Left ventricle myocardium inferior (tissue), 1 donor: Measurements from ENCODE around the gene MITF. TPM values are rescaled to one million over a fixed set of nuclear protein-coding genes. Genes with fewer than 3 reads are reported as not detected.

Source experiments
- DNase-seq: peaks from one replicate; pipeline ENCODE4 v3.0.0-alpha.2; 2020
- H3K27ac ChIP-seq: fragments of 200-600 bp; replicated peaks from 2 replicates; pipeline ENCODE4 v1.8.0; 2021
- H3K27me3 ChIP-seq: fragments of 200-600 bp; 2 replicates; pipeline ENCODE4 v1.8.0; 2021; ENCODE audit warnings: low read depth
- H3K36me3 ChIP-seq: fragments of 200-600 bp; 2 replicates; pipeline ENCODE4 v1.8.0; 2021
- H3K4me1 ChIP-seq: fragments of 200-600 bp; 2 replicates; pipeline ENCODE4 v1.8.0; 2021
- H3K4me3 ChIP-seq: fragments of 200-600 bp; 2 replicates; pipeline ENCODE4 v1.8.0; 2021; ENCODE audit warnings: mild to moderate bottlenecking, moderate library complexity
- H3K9me3 ChIP-seq: fragments of 200-600 bp; replicated peaks from 2 replicates; pipeline ENCODE4 v1.8.0; 2021
- intact Hi-C: fragments of 100-400 bp; cut with micrococcal nuclease; formaldehyde crosslinking; loops from one replicate; pipeline ENCODE4 v1.11.0; 2022
- total RNA-seq: library from RNA; stranded (reverse); fragmentation: NEBNext Ultra II Directional; extraction: Animal tissue kit (Norgen Biotek cat#: 25700); gene quantifications from one replicate; pipeline ENCODE4 v1.2.1, GENCODE V29; 2021
- TF ChIP-seq, protein P1 (sequence below): fragments of 200-600 bp; IDR thresholded peaks from 2 replicates; pipeline ENCODE4 v1.8.0; 2021; ENCODE audit warnings: antibody characterized with exemption, mild to moderate bottlenecking, borderline replicate concordance
- donor health status: DM: no; HTN: yes; CAD: no; lungs with severe emphysema.

MITF gene
- total RNA-seq, 1 donor from 2014 or later, result 81.9 TPM

DNA sequence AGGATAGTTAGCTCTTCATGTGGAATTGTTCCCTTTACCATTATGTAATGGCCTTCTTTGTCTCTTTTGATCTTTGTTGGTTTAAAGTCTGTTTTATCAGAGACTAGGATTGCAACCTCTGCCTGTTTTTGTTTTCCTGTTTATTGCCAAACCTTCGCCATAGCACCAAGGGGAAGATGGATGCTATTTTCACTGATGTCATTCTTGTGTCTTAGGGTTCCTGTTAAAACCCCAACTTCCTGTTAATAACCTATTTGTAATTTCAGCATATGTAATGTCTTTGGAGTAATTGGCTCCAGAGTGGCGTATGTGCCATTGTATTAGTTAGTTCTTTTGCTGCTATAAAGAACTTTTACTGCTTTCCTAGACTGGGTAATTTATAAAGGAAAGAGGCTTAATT is 271.1 kb downstream of the MITF start:
- Histone ChIP-seq H3K4me3 (no peak overlapping the region), H3K36me3 (no peaks in the 10 kb centered on the region)
- intact Hi-C loops, result no loop called here

DNA sequence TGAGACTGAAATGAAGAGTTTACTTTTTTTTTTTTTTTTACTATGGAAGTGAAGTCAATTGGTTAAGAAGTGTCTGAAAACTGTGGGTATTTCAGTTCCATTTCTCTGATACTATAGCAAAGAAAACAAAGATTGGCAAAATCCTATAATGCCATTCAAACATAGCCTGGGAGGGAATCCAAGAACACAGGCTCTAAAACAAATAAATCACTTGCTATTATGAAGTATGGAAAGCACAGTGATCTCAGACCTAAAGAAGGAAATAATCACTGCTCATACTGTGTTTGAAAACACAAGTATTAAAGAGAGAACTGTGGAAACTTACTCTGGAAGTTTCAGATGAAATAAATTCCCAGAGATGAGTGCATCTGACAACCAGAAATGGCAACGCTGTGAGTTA is 272.3 kb downstream of the MITF start:
- intact Hi-C loops, result no loop called here
- DNase-seq, result no peak
- TF ChIP-seq, protein P1, sequence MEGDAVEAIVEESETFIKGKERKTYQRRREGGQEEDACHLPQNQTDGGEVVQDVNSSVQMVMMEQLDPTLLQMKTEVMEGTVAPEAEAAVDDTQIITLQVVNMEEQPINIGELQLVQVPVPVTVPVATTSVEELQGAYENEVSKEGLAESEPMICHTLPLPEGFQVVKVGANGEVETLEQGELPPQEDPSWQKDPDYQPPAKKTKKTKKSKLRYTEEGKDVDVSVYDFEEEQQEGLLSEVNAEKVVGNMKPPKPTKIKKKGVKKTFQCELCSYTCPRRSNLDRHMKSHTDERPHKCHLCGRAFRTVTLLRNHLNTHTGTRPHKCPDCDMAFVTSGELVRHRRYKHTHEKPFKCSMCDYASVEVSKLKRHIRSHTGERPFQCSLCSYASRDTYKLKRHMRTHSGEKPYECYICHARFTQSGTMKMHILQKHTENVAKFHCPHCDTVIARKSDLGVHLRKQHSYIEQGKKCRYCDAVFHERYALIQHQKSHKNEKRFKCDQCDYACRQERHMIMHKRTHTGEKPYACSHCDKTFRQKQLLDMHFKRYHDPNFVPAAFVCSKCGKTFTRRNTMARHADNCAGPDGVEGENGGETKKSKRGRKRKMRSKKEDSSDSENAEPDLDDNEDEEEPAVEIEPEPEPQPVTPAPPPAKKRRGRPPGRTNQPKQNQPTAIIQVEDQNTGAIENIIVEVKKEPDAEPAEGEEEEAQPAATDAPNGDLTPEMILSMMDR, result no peak
- Histone ChIP-seq H3K9me3 (peaks cover 8% of the 10 kb centered on the region), H3K27ac (no peak overlapping the region), H3K27me3 (no peaks in the 10 kb centered on the region), H3K4me1 (no peaks in the 10 kb centered on the region), H3K4me3 (no peak overlapping the region), H3K36me3 (no peaks in the 10 kb centered on the region)

More for the DNA sequence above, 271.1 kb downstream of the MITF start:
- H3K9me3 ChIP-seq, result peaks cover 8% of the 10 kb centered on the region
- H3K27ac ChIP-seq, result no peak overlapping the region
- TF ChIP-seq, protein P1, result no peak
- no peaks in the 10 kb centered on the region for H3K27me3 ChIP-seq
- DNase-seq, result no peak
- no peaks in the 10 kb centered on the region for H3K4me1 ChIP-seq
